ENCODE measurements around the gene ARHGEF17.

- no peak for TF ChIP-seq CTCF (IDR thresholded peaks at IDR 0.05)
- no peak for TF ChIP-seq POLR2A (IDR thresholded peaks at IDR 0.05)
Measured at GRCh38 chr11:73410627-73411026, 102.6 kb downstream of the ARHGEF17 start.

All from Peyer's patch (tissue), 4 donors.